ENCODE data around the gene ARHGEF38.

DNA sequence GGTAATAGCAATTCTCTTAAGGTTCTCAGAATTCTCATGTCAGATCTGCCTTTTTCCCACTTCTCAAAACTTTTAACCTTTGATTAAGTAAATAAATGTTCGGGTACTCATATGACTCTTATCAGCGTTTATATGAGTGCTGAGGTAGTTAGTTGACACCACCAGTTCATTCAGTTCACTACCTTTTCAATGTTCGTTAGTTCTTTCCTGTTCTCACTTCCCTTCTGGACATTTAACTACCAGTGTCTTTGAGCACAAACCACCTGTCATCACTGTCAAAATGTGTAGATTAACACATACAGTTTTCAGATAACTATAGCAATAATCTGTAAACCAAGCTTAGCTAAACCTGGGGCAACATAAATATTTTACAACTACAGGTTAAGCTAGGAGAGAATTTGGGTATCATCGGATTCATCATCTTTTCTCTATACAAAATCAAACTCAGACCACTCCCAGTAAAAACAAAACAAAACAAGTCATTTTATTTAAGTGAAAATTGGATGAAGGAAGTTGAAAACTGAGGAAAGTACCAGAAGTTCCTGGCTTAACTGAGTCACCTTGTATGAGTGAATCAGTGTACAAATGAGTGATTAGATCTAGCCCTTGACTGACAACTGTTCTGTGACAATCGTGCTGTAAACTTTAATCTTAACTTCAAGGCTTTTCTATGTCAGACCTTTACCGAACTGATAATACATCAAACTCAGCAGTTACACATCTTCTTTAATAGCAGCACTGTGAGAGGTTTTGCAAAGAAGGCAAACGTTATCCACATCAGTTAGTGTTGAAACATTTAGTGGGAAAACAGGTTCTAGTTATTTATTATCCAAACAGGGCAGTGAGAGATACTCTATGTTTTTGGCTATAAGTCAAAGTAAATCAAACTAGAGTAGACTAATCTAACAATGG, 41.9 kb downstream of the ARHGEF38 start:
- TF ChIP-seq CTCF (IDR thresholded peaks at IDR 0.05) (no peak), POLR2A (IDR thresholded peaks at IDR 0.05) (no peak)

Data from uterus (tissue), 2 donors.